Activated T-helper 1 cell treated with anti-CD3 and anti-CD28 coated beads, Interleukin-12 subunit alpha, Interleukin-12 subunit beta, Interleukin-2, Interleukin-4 antibody, amounts not matched to agents 30 ng/mL and 10 ng/mL and 1 ng/mL, durations not matched to agents 14 hours and 24 hours and 36 hours (primary cell): ENCODE results near the gene PLA2G4D. TPM values are rescaled to one million over a fixed set of nuclear protein-coding genes. Genes with fewer than 3 reads are reported as not detected.

Experiments used
- DNase-seq: peaks from one replicate; pipeline ENCODE4 v3.0.0; 2021; ENCODE audit warnings: low spot score
- H3K27ac Mint-ChIP-seq: one replicate; pipeline ENCODE4 v1.8.0; 2021; ENCODE audit warnings: mild to moderate bottlenecking, mixed read lengths
- H3K27me3 Mint-ChIP-seq: one replicate; pipeline ENCODE4 v1.8.0; 2022; ENCODE audit warnings: mild to moderate bottlenecking, moderate library complexity, mixed read lengths; ENCODE audit not compliant: insufficient read depth
- H3K36me3 Mint-ChIP-seq: one replicate; pipeline ENCODE4 v1.8.0; 2021; ENCODE audit warnings: low read depth, mixed read lengths
- H3K4me1 Mint-ChIP-seq: one replicate; pipeline ENCODE4 v1.8.0; 2021; ENCODE audit warnings: low read depth, mixed read lengths
- H3K4me3 Mint-ChIP-seq: one replicate; pipeline ENCODE4 v1.8.0; 2021; ENCODE audit warnings: mild to moderate bottlenecking, moderate library complexity, mixed read lengths
- H3K9me3 Mint-ChIP-seq: one replicate; pipeline ENCODE4 v1.8.0; 2021; ENCODE audit warnings: mixed read lengths
- intact Hi-C: fragments of 100-400 bp; cut with micrococcal nuclease; formaldehyde crosslinking; loops from one replicate; pipeline ENCODE4 v1.15.1; 2024
- total RNA-seq: library from RNA; stranded (reverse); gene quantifications from 2 replicates; pipeline ENCODE4 v1.2.3, GENCODE V29; 2022

Gene PLA2G4D
- total RNA-seq, 1 donor from 2014 or later = not detected

DNA sequence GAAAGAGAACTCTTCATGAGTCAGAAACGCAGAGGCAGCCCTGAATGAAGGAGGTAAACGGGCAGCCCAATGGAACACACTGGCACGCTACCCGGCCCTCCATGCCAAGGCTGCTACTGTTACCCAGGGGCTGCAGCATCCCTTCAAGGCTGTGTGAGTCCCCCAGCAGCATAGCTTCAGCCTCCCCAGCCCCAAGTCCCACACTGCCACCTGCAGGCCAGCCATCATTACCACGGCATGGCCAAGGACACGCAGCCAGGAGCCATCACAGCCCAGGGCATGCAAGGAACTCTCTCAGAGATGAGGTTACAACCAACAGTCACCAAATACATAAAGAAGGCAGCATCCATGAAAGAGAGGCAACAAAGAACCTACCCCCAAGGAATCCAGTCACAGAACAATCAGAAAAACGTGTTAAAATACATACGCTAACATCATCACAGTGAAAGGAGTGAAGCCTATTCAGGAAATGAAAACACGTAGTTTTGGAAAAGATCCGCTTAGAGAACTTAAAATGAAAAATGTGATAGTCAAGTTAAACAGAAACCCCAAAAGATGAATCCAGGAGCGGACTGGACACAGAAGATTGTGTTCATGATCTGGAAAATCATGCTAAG is 39.6 kb upstream of the PLA2G4D start:
- Mint-ChIP-seq H3K4me1 (peaks cover 10% of the 10 kb centered on the region), H3K4me3 (no peak overlapping the region), H3K36me3 (no peaks in the 10 kb centered on the region), H3K27ac (no peak overlapping the region), H3K27me3 (peaks cover 12% of the 10 kb centered on the region), H3K9me3 (no peaks in the 10 kb centered on the region)
- intact Hi-C loops = loop anchor here (1.0 to 5.0 kb wide), 3 partner anchors 52 to 75 kb away; no protein-coding TSS in a partner anchor
- DNase-seq = peak; percentile 42

DNA sequence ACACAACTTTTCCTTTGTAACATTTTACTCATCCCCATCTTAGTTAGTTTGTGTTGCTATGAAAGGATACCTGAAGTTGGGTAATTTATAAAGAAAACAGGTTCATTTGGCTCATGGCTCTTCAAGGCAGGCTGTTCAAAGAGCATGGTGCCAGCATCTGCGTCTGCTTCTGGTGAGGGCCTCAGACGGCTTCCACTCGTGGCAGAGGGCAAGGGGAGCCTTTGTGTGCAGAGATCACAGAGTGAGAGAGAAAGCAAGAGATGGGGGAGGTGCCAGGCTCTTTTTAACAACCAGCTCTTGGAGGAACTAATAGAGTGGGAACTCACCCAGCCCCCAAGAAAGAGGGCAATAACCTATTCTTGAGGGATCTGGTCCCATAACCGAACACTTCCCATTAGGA is 39.0 kb upstream of the PLA2G4D start:
- intact Hi-C loops = loop anchor here (5.0 kb wide), 1 partner anchor 51 kb away; no protein-coding TSS in a partner anchor
- Mint-ChIP-seq H3K4me1 (peaks cover 10% of the 10 kb centered on the region), H3K27me3 (peaks cover 12% of the 10 kb centered on the region), H3K36me3 (no peaks in the 10 kb centered on the region), H3K4me3 (no peak overlapping the region), H3K9me3 (no peaks in the 10 kb centered on the region), H3K27ac (no peak overlapping the region)
- DNase-seq = no peak

DNA sequence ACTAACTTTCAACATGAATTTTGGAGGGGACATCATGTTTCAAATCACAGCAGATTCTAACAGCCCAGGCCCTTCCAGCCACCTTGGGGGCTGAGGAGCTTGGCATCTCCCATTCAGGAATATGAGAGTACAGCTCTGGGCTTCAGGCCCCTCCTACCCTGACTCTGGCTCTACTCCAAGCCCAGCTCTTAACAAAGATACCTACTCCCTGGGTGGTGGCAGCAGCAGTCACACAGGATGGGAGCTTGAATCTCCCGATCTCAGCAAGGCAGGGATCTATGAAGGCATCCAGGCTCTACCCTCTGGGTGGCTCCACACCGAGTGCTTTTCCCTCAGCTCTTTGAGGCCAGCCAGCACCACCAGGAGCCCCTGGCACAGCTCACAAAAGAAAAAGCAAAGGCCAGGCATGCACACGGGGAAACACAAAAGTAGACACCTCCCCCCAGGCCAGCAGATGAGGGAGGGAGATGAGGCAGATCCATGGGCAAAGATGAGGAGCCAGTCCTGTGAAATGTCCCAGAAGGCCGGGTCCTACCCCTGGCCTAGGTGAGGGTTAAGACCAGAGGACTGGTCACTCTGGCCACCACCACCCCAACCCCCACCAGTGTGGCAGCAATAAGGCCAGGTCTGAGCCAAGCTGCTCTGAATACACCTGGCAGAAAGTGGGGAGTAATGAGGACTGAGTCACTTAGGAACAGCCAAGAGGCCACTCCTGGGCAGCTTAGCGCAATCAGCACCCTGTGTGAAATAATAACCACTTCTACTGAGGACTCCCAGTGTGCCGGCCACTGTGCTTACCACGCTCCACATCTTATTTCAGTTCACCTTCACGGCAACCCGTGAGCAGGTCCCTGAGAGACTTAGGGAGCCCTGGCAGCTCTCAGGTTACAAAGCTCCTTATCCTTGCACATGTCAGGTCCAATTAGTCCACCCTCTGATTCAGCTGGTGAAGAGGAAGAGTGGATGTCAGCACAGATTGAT is 37.8 kb upstream of the PLA2G4D start:
- peaks cover 12% of the 10 kb centered on the region for H3K27me3 Mint-ChIP-seq
- H3K9me3 Mint-ChIP-seq = no peaks in the 10 kb centered on the region
- no peak for DNase-seq
- H3K27ac Mint-ChIP-seq = no peak overlapping the region
- peaks cover 5% of the 10 kb centered on the region for H3K4me1 Mint-ChIP-seq
- H3K36me3 Mint-ChIP-seq = no peaks in the 10 kb centered on the region
- intact Hi-C loops = loop anchor here (5.0 kb wide), 1 partner anchor 50 kb away; no protein-coding TSS in a partner anchor
- H3K4me3 Mint-ChIP-seq = no peak overlapping the region

DNA sequence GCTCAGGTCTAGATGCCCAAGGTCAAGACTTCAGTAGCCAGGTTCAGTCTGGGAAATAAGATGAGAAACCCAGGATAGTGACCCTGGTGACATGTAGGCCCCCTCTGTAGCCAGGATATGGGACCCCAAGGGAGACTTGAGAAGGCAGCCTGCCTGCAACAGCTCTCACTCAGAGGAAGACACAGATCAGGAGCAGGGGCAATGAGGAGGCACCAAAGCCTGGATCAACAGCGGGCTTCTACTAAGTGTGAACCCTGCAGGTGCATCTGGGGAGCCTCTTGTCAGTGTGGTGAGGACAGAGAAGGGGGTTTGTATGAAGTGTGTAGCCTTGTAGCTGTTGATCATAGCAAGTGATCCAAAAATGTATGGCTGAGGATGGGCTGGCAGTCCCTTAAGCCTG is 36.6 kb upstream of the PLA2G4D start:
- Mint-ChIP-seq H3K9me3 (no peaks in the 10 kb centered on the region), H3K36me3 (no peaks in the 10 kb centered on the region), H3K27me3 (peaks cover 12% of the 10 kb centered on the region), H3K4me3 (no peak overlapping the region), H3K4me1 (peaks cover 5% of the 10 kb centered on the region), H3K27ac (no peak overlapping the region)
- DNase-seq = no peak
- intact Hi-C loops = loop anchor here (5.0 kb wide), 1 partner anchor 49 kb away; no protein-coding TSS in a partner anchor

DNA sequence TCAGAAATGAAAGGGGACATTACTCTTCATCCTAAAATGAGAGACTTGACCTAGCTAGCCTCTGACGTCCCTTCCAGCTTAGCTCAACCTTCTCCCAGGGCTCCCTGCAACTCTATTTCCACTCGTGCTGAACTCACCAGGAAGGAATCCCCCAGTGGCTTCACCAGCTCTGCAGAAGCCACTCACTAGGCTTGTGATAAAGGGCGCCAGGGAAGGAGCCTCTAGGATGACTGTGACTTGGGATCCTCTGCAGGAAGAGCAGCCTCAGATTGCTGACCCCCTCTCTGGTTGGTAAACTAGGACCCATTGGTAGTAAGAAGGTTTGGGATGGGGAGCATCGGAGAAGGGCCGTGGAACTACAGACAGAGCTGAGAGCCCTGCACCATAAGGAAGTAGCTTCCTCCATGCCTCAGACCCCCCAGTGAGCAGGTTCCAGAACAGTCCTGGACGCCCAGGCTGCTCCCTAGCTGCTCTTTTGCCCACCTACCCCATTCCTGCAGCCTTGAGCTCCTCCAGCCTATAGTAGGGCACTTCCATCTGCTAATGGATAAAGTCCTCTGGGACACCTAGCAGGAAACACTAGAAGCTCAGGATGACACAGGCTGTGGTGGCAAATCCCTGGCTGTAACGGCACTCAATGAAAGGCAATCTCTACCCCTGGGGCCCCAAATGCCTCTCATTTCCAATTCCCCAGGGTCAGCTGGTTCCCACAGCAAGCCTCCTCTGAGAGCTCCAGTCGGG is 36.1 kb upstream of the PLA2G4D start:
- Mint-ChIP-seq H3K27me3 (peaks cover 12% of the 10 kb centered on the region), H3K9me3 (no peaks in the 10 kb centered on the region), H3K27ac (no peak overlapping the region), H3K4me3 (no peak overlapping the region), H3K36me3 (no peaks in the 10 kb centered on the region), H3K4me1 (peaks cover 5% of the 10 kb centered on the region)
- intact Hi-C loops = loop anchor here (5.0 kb wide), 1 partner anchor 48 kb away; no protein-coding TSS in a partner anchor
- no peak for DNase-seq

DNA sequence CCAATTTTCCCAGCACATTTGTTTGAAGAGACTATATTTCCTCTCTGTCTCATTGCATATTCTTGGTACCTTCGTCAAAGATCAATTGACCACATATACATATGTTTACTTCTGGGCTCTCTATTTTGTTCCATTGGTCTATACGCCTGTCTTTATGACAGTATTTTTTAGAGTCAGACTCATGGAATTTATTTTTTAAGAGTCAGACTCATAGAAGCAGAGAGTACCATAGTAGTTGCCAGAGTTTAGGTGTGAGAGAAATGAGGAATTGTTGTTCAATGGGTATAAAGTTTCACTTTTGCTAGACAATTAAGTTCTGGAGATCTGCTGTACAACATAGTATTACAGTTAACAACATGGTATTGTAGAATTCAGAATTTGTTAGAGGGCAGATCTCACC is 35.0 kb upstream of the PLA2G4D start:
- intact Hi-C loops = no loop called here
- Mint-ChIP-seq H3K4me1 (peaks cover 5% of the 10 kb centered on the region), H3K9me3 (no peaks in the 10 kb centered on the region), H3K27me3 (peaks cover 12% of the 10 kb centered on the region), H3K4me3 (no peak overlapping the region), H3K27ac (no peak overlapping the region), H3K36me3 (no peaks in the 10 kb centered on the region)
- no peak for DNase-seq

DNA sequence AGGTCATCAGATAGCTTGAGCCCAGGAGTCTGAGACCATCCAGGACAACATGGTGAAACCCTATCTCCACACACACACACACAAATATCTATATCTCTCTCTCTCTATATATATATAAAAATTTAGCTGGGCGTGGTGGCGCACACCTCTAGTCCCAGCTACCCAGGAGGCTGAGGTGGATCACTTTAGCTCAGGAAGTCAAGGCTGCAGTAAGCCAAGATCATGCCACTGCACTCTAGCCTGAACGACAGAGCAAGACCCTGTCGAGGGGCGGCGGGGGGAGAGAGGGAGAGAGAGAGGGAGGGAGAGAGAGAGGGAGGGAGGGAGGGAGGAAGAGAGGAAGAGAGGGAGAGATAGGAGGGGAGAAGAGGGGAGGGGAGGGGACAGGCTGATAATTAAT is 34.1 kb upstream of the PLA2G4D start:
- Mint-ChIP-seq H3K4me1 (no peaks in the 10 kb centered on the region), H3K27me3 (peaks cover 9% of the 10 kb centered on the region), H3K4me3 (no peak overlapping the region), H3K36me3 (no peaks in the 10 kb centered on the region), H3K9me3 (no peaks in the 10 kb centered on the region), H3K27ac (no peak overlapping the region)
- DNase-seq = no peak
- intact Hi-C loops = no loop called here

DNA sequence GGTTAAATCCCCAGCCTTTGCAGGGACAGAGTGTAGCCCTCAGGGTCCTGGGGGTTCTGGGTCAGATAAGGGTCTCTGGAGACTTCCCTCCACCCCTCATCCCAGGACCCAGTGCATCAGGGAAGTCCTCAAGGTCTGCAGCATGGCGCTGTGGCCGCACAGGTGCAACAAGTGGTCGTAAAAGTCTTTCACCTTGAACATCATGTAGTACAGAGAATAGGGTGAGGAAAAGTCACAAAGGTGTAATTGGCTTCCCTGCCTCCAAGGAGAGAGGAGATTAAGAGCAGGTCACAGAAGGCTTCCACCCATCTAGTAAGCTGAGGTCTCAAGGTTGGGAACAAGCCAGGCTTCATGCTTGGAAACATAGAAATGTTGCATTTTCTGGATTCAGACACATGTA is 29.2 kb upstream of the PLA2G4D start:
- Mint-ChIP-seq H3K27me3 (no peaks in the 10 kb centered on the region), H3K27ac (no peak overlapping the region), H3K36me3 (no peaks in the 10 kb centered on the region), H3K4me1 (no peaks in the 10 kb centered on the region), H3K4me3 (no peak overlapping the region), H3K9me3 (no peaks in the 10 kb centered on the region)
- DNase-seq = no peak
- intact Hi-C loops = no loop called here

DNA sequence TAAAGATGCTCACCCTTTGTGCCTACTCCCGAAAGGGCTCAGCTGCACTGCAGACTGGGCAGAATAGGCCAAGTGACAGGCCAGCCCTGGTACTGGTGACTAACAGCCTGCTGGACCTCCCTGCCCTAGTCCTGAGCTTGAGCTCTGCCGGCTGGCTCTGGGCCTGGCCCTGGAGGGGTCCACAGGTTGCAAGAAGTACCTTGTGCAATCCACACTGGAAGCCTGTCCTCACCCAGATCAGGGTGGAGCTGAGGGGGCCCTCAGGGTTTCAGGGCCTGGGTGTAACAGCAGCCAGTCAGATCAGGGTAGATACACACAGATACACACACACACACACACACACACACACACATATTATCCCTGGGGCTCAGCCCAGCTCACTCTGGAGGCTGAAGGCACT is 27.3 kb upstream of the PLA2G4D start:
- Mint-ChIP-seq H3K36me3 (no peaks in the 10 kb centered on the region), H3K4me1 (no peaks in the 10 kb centered on the region), H3K9me3 (no peaks in the 10 kb centered on the region), H3K4me3 (no peak overlapping the region), H3K27me3 (peaks cover 5% of the 10 kb centered on the region), H3K27ac (no peak overlapping the region)
- DNase-seq = no peak
- intact Hi-C loops = no loop called here

DNA sequence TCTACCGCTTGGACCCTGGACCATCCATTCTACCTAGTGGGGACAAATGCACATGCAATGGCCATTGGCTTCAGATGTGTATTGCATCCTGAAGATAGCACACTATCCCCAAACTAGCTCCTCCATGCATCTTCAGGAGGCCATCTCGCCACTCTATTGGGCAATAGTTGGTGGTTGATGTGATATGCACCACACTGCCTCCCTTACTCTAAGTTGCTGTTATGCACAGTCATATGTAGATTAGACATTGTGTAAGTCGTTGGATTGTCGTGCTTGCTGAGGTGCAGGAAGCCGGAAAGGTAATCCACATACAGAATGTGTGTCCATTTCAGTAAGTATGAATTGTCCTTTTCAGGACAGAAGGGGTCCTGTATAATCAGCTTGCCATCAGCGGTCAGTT is 26.7 kb upstream of the PLA2G4D start:
- H3K4me1 Mint-ChIP-seq = no peaks in the 10 kb centered on the region
- H3K27ac Mint-ChIP-seq = no peak overlapping the region
- H3K4me3 Mint-ChIP-seq = no peak overlapping the region
- intact Hi-C loops = no loop called here
- H3K36me3 Mint-ChIP-seq = no peaks in the 10 kb centered on the region
- DNase-seq = no peak
- H3K27me3 Mint-ChIP-seq = peaks cover 5% of the 10 kb centered on the region
- no peaks in the 10 kb centered on the region for H3K9me3 Mint-ChIP-seq

DNA sequence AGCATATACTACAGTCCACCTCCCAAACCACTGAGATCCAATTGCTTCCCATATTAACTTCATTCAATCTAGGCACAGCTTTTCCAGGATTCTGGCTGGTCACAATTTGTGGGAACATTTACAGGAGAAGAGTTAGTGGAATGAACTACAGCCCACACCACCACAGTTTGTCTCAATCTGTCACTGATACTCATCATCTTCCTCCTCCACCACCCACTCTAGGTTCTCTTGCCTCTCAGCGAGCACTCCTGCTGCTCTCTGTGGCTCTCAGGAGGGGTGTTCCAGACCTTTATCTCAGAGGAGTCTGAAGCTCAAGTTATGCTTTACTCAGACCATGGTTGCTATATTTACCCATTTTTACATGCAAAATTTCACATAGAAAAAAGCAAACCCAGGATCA is 25.9 kb upstream of the PLA2G4D start:
- intact Hi-C loops = no loop called here
- no peaks in the 10 kb centered on the region for H3K9me3 Mint-ChIP-seq
- no peaks in the 10 kb centered on the region for H3K36me3 Mint-ChIP-seq
- H3K4me1 Mint-ChIP-seq = no peaks in the 10 kb centered on the region
- peaks cover 5% of the 10 kb centered on the region for H3K27me3 Mint-ChIP-seq
- H3K4me3 Mint-ChIP-seq = no peak overlapping the region
- H3K27ac Mint-ChIP-seq = no peak overlapping the region
- DNase-seq = no peak

DNA sequence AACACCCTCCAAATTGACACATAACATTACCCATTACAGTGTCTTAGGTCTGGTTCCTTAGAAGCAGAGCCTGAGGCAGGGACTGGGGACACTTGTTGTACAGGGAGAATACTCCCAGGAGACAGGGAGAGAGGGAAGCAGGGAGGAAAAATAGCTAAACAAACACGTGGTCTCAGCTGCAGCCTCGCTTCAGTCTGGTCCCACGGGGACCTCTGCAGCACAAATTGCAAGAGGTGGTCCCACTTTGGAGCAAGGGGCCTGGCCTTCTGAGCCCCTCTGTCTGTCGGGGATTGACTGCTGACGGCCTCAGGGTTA is 25.0 kb upstream of the PLA2G4D start:
- no peak for DNase-seq
- no peak overlapping the region for H3K4me3 Mint-ChIP-seq
- H3K27ac Mint-ChIP-seq = no peak overlapping the region
- peaks cover 8% of the 10 kb centered on the region for H3K27me3 Mint-ChIP-seq
- intact Hi-C loops = no loop called here
- no peaks in the 10 kb centered on the region for H3K36me3 Mint-ChIP-seq
- H3K4me1 Mint-ChIP-seq = no peaks in the 10 kb centered on the region
- no peaks in the 10 kb centered on the region for H3K9me3 Mint-ChIP-seq
